Lung microvascular endothelial cell (primary cell): ENCODE results near the gene P2RX4. TPM values are rescaled to one million over a fixed set of nuclear protein-coding genes. Genes with fewer than 3 reads are reported as not detected.
"Not testable (repeated sequence)": the region's sequence is repeated elsewhere in the genome, so short reads cannot be mapped to it uniquely, and the experiment has no call there.

Experiments
- DNase-seq, 2 donors: peaks; one replicate each; pipeline versions ENCODE4 v3.0.0 to v3.0.0-alpha.2; 2010; ENCODE audit warnings: low read depth in 2 of 2
- total RNA-seq: library from RNA; depleted of rRNA; stranded (reverse); fragments of >200 nt; gene quantifications from 2 replicates; pipeline ENCODE4 v1.2.1, GENCODE V29; 2014

P2RX4 gene
- total RNA-seq, 1 donor from 2014 or later = 127 TPM

- DNase-seq = no peak
Measured at GRCh38 chr12:121274036-121274763, 64.3 kb downstream of the P2RX4 start.

- peak; percentile 20 to 21 for DNase-seq
Measured at GRCh38 chr12:121277374-121277759, 67.4 kb downstream of the P2RX4 start.

GRCh38 chr12:121278169-121279070, 68.5 kb downstream of the P2RX4 start:
- DNase-seq = no peak

- DNase-seq = peak; percentile 39 to 91
Measured at GRCh38 chr12:121279071-121279375, 69.1 kb downstream of the P2RX4 start.

DNA sequence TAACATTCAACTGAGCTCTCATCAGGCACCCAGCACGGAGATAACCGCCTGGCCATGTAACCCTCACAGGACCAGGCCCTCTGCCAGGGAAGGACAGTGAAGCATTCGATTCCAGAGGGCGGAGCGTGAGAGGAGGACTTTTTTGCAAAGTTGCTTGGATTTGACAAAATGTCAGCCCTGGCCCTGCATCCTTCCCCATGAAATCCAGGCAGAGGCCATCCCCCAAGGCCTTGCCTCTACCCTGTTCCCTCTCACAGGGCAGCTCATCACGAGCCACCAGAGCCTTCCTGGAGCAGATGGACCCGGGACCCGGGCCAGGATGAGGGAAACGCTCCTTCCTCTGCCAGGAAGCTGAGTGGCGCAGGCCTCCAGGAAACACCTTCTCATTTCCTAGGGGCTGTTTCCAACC, 69.6 kb downstream of the P2RX4 start:
- DNase-seq = peak; percentile 78 to 79

GRCh38 chr12:121280531-121280930, 70.6 kb downstream of the P2RX4 start:
- not testable (repeated sequence) for DNase-seq

- not testable (repeated sequence) for DNase-seq
Measured at GRCh38 chr12:121281116-121281515, 71.2 kb downstream of the P2RX4 start.

- no peak for DNase-seq
Measured at GRCh38 chr12:121282072-121282742, 72.3 kb downstream of the P2RX4 start.

GRCh38 chr12:121282910-121283309, 73.0 kb downstream of the P2RX4 start:
- not testable (repeated sequence) for DNase-seq

GRCh38 chr12:121283388-121283787, 73.5 kb downstream of the P2RX4 start:
- no peak for DNase-seq

Other genes starting within 250 kb of the P2RX4 start
- not detected in 2 replicates for gene HNF1A, start 231.6 kb upstream of the P2RX4 start, total RNA-seq
- gene C12orf43, start 193.6 kb upstream of the P2RX4 start, total RNA-seq = 10.5 and 13.1 TPM in 2 replicates
- under 0.01 and 0.22 TPM in 2 replicates for gene OASL, start 170.9 kb upstream of the P2RX4 start, total RNA-seq
- 3.1 and 7.1 TPM in 2 replicates for gene P2RX7, start 77.3 kb upstream of the P2RX4 start, total RNA-seq
- 14.8 and 31.2 TPM in 2 replicates for gene CAMKK2, start 86.6 kb downstream of the P2RX4 start, total RNA-seq
- gene ANAPC5, start 142.3 kb downstream of the P2RX4 start, total RNA-seq = 104 and 115 TPM in 2 replicates
- 86.5 and 116 TPM in 2 replicates for gene RNF34, start 190.0 kb downstream of the P2RX4 start, total RNA-seq